Left ventricle myocardium inferior (tissue), 1 donor: ENCODE measurements around the gene PGAP1. TPM values are rescaled to one million over a fixed set of nuclear protein-coding genes. Genes with fewer than 3 reads are reported as not detected.

Experiments used
- DNase-seq: peaks from one replicate; pipeline ENCODE4 v3.0.0-alpha.2; 2020
- H3K27ac ChIP-seq: fragments of 200-600 bp; replicated peaks from 2 replicates; pipeline ENCODE4 v1.8.0; 2021
- H3K27me3 ChIP-seq: fragments of 200-600 bp; 2 replicates; pipeline ENCODE4 v1.8.0; 2021; ENCODE audit warnings: low read depth
- H3K36me3 ChIP-seq: fragments of 200-600 bp; 2 replicates; pipeline ENCODE4 v1.8.0; 2021
- H3K4me1 ChIP-seq: fragments of 200-600 bp; 2 replicates; pipeline ENCODE4 v1.8.0; 2021
- H3K4me3 ChIP-seq: fragments of 200-600 bp; 2 replicates; pipeline ENCODE4 v1.8.0; 2021; ENCODE audit warnings: mild to moderate bottlenecking, moderate library complexity
- H3K9me3 ChIP-seq: fragments of 200-600 bp; replicated peaks from 2 replicates; pipeline ENCODE4 v1.8.0; 2021
- intact Hi-C: fragments of 100-400 bp; cut with micrococcal nuclease; formaldehyde crosslinking; loops from one replicate; pipeline ENCODE4 v1.11.0; 2022
- total RNA-seq: library from RNA; stranded (reverse); fragmentation: NEBNext Ultra II Directional; extraction: Animal tissue kit (Norgen Biotek cat#: 25700); gene quantifications from one replicate; pipeline ENCODE4 v1.2.1, GENCODE V29; 2021
- TF ChIP-seq, protein P1 (sequence below): fragments of 200-600 bp; IDR thresholded peaks from 2 replicates; pipeline ENCODE4 v1.8.0; 2021; ENCODE audit warnings: antibody characterized with exemption, mild to moderate bottlenecking, borderline replicate concordance
- donor health status: DM: no; HTN: yes; CAD: no; lungs with severe emphysema.

PGAP1 gene
- total RNA-seq, 1 donor from 2014 or later = 6.8 TPM

- Histone ChIP-seq H3K4me1 (no peaks in the 10 kb centered on the region), H3K9me3 (no peaks in the 10 kb centered on the region)
- intact Hi-C loops = no loop called here
These were observed 80.2 kb downstream of the PGAP1 start for GRCh38 chr2:196846295-196846694.

DNA sequence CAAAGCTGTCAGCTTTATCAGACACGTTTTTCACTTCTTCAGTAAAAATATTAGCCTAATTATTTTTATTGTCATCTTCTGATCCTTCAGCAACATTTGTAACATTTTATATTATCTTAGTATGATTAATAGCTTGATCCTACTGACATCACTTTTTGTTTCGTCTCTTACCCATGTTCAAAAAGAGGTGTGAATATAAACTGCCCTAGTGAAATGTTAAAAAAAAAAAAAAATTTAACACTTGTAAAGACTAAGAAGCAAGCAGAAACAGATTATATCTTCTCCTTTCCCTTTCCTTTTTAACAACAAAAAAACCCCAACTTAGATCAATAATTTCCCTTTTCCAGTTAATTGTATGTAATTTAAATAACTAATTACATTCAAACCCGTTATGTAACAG, 81.1 kb downstream of the PGAP1 start:
- H3K36me3 ChIP-seq = peaks cover 47% of the 10 kb centered on the region
- no peaks in the 10 kb centered on the region for H3K4me1 ChIP-seq
- no peaks in the 10 kb centered on the region for H3K27me3 ChIP-seq
- no peak for DNase-seq
- TF ChIP-seq, protein P1, sequence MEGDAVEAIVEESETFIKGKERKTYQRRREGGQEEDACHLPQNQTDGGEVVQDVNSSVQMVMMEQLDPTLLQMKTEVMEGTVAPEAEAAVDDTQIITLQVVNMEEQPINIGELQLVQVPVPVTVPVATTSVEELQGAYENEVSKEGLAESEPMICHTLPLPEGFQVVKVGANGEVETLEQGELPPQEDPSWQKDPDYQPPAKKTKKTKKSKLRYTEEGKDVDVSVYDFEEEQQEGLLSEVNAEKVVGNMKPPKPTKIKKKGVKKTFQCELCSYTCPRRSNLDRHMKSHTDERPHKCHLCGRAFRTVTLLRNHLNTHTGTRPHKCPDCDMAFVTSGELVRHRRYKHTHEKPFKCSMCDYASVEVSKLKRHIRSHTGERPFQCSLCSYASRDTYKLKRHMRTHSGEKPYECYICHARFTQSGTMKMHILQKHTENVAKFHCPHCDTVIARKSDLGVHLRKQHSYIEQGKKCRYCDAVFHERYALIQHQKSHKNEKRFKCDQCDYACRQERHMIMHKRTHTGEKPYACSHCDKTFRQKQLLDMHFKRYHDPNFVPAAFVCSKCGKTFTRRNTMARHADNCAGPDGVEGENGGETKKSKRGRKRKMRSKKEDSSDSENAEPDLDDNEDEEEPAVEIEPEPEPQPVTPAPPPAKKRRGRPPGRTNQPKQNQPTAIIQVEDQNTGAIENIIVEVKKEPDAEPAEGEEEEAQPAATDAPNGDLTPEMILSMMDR = no peak
- H3K4me3 ChIP-seq = no peak overlapping the region
- intact Hi-C loops = no loop called here
- H3K27ac ChIP-seq = no peak overlapping the region
- H3K9me3 ChIP-seq = no peaks in the 10 kb centered on the region

More at GRCh38 chr2:196846295-196846694, 80.2 kb downstream of the PGAP1 start:
- peaks cover 37% of the 10 kb centered on the region for H3K36me3 ChIP-seq
- H3K27me3 ChIP-seq = no peaks in the 10 kb centered on the region
- TF ChIP-seq, protein P1 = no peak
- no peak overlapping the region for H3K27ac ChIP-seq
- H3K4me3 ChIP-seq = no peak overlapping the region
- DNase-seq = no peak

DNA sequence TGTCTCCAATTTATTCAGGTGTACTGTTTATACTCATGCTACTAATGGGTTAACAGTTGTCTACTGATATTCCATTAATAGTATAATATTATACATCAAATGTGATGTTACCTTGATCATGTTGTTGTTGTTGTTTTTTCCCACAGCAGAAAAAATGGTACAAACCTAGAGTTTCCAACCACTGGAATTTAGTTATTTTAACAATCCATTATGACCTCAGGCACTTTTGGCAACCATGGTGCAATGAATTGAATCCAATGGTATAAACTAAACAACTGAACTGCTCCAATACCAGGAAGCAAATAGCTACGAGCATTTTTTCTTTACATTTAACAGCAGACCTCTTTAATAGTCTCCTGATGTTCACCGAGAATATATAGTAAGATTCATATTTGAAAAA, 86.3 kb downstream of the PGAP1 start:
- H3K36me3 ChIP-seq = peaks cover 80% of the 10 kb centered on the region
- intact Hi-C loops = no loop called here

DNA sequence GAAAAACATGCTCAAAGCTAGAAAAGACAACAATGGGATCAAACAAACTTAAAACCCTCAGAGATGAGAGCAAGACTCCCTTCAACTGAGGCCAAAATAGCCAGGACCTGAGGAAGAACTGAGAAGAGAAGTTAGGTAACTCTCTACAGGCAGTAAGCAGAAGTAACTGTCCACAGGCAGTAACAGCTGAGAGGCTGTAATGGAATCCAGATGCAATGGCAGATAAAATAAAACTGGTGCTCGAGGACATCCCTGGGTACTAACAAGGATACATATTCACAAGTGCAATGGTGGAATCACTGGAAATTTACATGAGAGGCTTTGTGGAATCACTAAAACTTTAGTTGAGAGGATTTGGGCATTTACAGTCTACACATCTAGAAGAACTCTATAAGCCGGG, 86.9 kb downstream of the PGAP1 start:
- H3K4me3 ChIP-seq = no peak overlapping the region
- no peaks in the 10 kb centered on the region for H3K9me3 ChIP-seq
- intact Hi-C loops = no loop called here
- H3K27me3 ChIP-seq = no peaks in the 10 kb centered on the region
- H3K27ac ChIP-seq = no peak overlapping the region
- TF ChIP-seq, protein P1 = no peak
- peaks cover 80% of the 10 kb centered on the region for H3K36me3 ChIP-seq
- DNase-seq = no peak
- H3K4me1 ChIP-seq = no peaks in the 10 kb centered on the region

More for the DNA sequence above, 86.3 kb downstream of the PGAP1 start:
- H3K9me3 ChIP-seq = no peaks in the 10 kb centered on the region
- no peak overlapping the region for H3K4me3 ChIP-seq
- H3K4me1 ChIP-seq = no peaks in the 10 kb centered on the region
- H3K27me3 ChIP-seq = no peaks in the 10 kb centered on the region
- no peak for DNase-seq
- TF ChIP-seq, protein P1 = no peak
- H3K27ac ChIP-seq = no peak overlapping the region

- no peaks in the 10 kb centered on the region for H3K27me3 ChIP-seq
- no peak overlapping the region for H3K27ac ChIP-seq
- intact Hi-C loops = no loop called here
- TF ChIP-seq, protein P1 = no peak
- DNase-seq = no peak
- no peak overlapping the region for H3K4me3 ChIP-seq
- H3K4me1 ChIP-seq = no peaks in the 10 kb centered on the region
- peaks cover 58% of the 10 kb centered on the region for H3K36me3 ChIP-seq
- no peaks in the 10 kb centered on the region for H3K9me3 ChIP-seq
These were observed 90.1 kb downstream of the PGAP1 start for GRCh38 chr2:196836440-196836839.

DNA sequence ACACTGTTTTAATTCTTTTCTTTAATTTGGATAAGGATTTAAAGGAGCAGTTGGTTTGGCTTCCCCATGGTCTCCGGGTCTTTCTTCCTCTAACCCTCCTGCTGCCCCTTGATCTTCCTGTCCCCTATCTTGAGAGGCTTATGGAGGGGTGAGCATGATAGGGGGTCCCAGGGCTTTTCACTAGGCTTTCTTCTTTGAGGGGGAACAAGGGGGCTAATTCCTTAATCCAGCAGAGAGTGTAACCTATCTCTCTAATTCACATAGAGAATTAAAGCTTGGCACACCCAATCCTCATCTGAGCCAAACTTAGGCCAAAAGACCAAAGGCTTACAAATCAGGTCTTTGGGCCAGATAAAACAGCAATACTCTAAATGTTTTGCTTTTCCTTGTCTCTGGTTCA, 95.8 kb downstream of the PGAP1 start:
- peaks cover 3% of the 10 kb centered on the region for H3K36me3 ChIP-seq

More for the DNA sequence above, 95.8 kb downstream of the PGAP1 start:
- Histone ChIP-seq H3K4me1 (no peaks in the 10 kb centered on the region), H3K4me3 (no peak overlapping the region), H3K27me3 (no peaks in the 10 kb centered on the region), H3K9me3 (no peaks in the 10 kb centered on the region), H3K27ac (no peak overlapping the region)
- TF ChIP-seq, protein P1 = no peak
- intact Hi-C loops = no loop called here
- no peak for DNase-seq
